IPS-18a (cell line): ENCODE results near the gene ERN1.

Experiments
- H3K27ac ChIP-seq: one replicate; pipeline ENCODE4 v1.5.1; 2013; ENCODE audit warnings: low read length
- H3K27me3 ChIP-seq: one replicate; pipeline ENCODE4 v1.6.1; 2013; ENCODE audit warnings: mild to moderate bottlenecking, low read length; ENCODE audit not compliant: control insufficient read depth, insufficient read depth
- H3K36me3 ChIP-seq: one replicate; pipeline ENCODE4 v1.6.1; 2013; ENCODE audit warnings: low read depth, low read length; ENCODE audit not compliant: control insufficient read depth
- H3K4me1 ChIP-seq: one replicate; pipeline ENCODE4 v1.6.1; 2013; ENCODE audit warnings: low read depth, low read length; ENCODE audit not compliant: control insufficient read depth
- H3K4me3 ChIP-seq: one replicate; pipeline ENCODE4 v1.5.1; 2013; ENCODE audit warnings: low read length
- H3K9ac ChIP-seq: one replicate; pipeline ENCODE4 v1.6.1; 2013; ENCODE audit warnings: mild to moderate bottlenecking, low read length, moderate library complexity
- H3K9me3 ChIP-seq: one replicate; pipeline ENCODE4 v1.6.1; 2013; ENCODE audit warnings: low read depth, low read length; ENCODE audit not compliant: control insufficient read depth

The ERN1 gene

DNA sequence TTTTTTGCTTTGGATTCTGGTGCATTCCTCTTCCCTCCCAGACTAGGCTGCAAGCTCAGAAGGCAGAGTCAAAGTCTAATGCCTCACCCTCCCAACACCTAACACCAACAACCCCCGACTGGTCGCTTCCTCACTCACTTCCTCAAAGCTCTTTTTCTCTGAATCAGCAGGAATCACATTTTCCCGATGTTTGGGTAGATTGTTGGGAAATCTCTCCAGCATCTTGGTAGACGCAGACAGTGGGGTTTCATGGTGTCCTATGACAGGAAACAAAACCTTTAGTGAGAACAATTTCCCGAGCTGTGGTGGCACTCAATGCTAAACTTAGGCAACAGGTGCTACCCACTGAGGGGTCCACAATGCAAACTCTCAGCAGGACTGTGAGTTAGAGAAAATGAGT is 69.6 kb downstream of the ERN1 start:
- H3K4me1 ChIP-seq: peaks cover 9% of the 10 kb centered on the region
- no peaks in the 10 kb centered on the region for H3K36me3 ChIP-seq
- no peak overlapping the region for H3K9ac ChIP-seq
- no peak overlapping the region for H3K4me3 ChIP-seq
- no peak overlapping the region for H3K27ac ChIP-seq
- H3K27me3 ChIP-seq: no peaks in the 10 kb centered on the region
- no peaks in the 10 kb centered on the region for H3K9me3 ChIP-seq

DNA sequence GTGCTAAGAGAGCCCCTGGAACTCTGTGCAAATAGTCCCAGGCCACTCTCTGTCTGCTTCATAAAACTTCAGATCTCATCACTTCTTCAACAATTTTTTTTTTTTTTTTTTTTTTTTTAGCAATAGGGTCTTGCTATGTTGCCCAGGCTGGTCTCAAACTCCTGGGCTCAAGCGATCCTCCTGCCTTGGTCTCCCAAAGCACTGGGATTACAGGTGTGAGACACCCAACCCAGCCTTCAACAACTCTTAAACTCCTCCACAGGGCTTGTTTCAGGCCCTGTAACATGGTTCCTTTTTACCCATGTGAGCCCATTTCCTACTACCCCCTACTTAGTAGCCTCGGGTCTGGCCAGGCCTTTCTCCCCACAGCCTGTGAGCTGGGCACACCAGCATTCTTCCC is 70.2 kb downstream of the ERN1 start:
- peaks cover 9% of the 10 kb centered on the region for H3K4me1 ChIP-seq
- H3K4me3 ChIP-seq: no peak overlapping the region
- H3K9ac ChIP-seq: no peak overlapping the region

DNA sequence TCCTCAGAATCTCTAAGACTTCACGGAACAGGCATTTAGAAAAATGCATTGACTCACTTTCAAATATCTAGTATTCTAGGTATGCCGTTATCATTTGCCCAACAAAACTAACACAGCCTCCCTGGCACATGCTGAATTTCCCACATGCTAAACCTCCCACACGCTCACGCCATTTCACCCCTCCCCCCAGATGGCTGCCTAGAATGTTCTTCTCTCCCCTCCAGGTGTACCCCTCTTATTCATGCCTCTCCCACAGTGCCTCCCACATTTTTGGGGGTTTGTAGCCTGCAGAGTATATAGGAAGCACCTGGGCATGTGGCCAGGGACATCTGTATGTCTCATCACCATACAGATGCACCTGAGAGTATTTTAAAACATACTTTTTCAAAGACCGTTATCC is 71.3 kb downstream of the ERN1 start:
- no peak overlapping the region for H3K27ac ChIP-seq
- peaks cover 9% of the 10 kb centered on the region for H3K4me1 ChIP-seq
- no peak overlapping the region for H3K4me3 ChIP-seq
- H3K9me3 ChIP-seq: no peaks in the 10 kb centered on the region
- H3K9ac ChIP-seq: no peak overlapping the region
- H3K27me3 ChIP-seq: no peaks in the 10 kb centered on the region
- H3K36me3 ChIP-seq: no peaks in the 10 kb centered on the region

More for the DNA sequence above, 70.2 kb downstream of the ERN1 start:
- Histone ChIP-seq H3K27ac (no peak overlapping the region), H3K27me3 (no peaks in the 10 kb centered on the region), H3K36me3 (no peaks in the 10 kb centered on the region), H3K9me3 (no peaks in the 10 kb centered on the region)

GRCh38 chr17:64057701-64058263 is 72.2 kb downstream of the ERN1 start:
- Histone ChIP-seq H3K4me1 (peaks cover 9% of the 10 kb centered on the region), H3K27ac (no peak overlapping the region), H3K9me3 (no peaks in the 10 kb centered on the region), H3K9ac (no peak overlapping the region), H3K36me3 (no peaks in the 10 kb centered on the region), H3K4me3 (no peak overlapping the region), H3K27me3 (no peaks in the 10 kb centered on the region)

- no peak overlapping the region for H3K27ac ChIP-seq
- H3K36me3 ChIP-seq: no peaks in the 10 kb centered on the region
- H3K4me3 ChIP-seq: no peak overlapping the region
- no peaks in the 10 kb centered on the region for H3K9me3 ChIP-seq
- H3K9ac ChIP-seq: no peak overlapping the region
- no peaks in the 10 kb centered on the region for H3K27me3 ChIP-seq
- H3K4me1 ChIP-seq: peaks cover 9% of the 10 kb centered on the region
Observed at GRCh38 chr17:64056269-64057005, 73.5 kb downstream of the ERN1 start.

GRCh38 chr17:64055183-64056142 is 74.5 kb downstream of the ERN1 start:
- no peaks in the 10 kb centered on the region for H3K36me3 ChIP-seq
- H3K9me3 ChIP-seq: no peaks in the 10 kb centered on the region
- no peak overlapping the region for H3K9ac ChIP-seq
- peaks cover 9% of the 10 kb centered on the region for H3K4me1 ChIP-seq
- no peaks in the 10 kb centered on the region for H3K27me3 ChIP-seq
- H3K27ac ChIP-seq: no peak overlapping the region
- H3K4me3 ChIP-seq: no peak overlapping the region

DNA sequence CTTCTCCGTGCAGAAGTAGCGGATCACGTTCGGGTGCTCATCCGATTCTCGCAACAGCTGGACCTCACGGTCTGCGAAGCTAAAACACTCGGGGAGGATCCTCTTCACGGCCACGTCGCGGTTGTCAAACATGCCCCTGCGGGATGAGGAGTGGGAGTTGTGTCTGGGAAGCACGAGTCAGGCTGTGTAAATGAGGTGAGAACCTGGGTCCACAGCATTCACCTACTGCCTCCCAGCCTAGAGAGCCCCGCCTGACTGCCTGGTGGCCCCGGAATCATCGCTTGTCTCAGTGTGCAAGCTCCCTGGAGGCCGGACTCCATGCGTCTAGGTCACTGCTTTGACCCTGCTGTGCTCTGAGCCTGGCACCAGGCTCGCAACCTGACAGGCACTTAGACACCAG is 75.6 kb downstream of the ERN1 start:
- no peaks in the 10 kb centered on the region for H3K27me3 ChIP-seq
- H3K9me3 ChIP-seq: no peaks in the 10 kb centered on the region
- no peak overlapping the region for H3K9ac ChIP-seq
- H3K36me3 ChIP-seq: no peaks in the 10 kb centered on the region
- no peak overlapping the region for H3K4me3 ChIP-seq
- H3K4me1 ChIP-seq: peaks cover 9% of the 10 kb centered on the region
- no peak overlapping the region for H3K27ac ChIP-seq

DNA sequence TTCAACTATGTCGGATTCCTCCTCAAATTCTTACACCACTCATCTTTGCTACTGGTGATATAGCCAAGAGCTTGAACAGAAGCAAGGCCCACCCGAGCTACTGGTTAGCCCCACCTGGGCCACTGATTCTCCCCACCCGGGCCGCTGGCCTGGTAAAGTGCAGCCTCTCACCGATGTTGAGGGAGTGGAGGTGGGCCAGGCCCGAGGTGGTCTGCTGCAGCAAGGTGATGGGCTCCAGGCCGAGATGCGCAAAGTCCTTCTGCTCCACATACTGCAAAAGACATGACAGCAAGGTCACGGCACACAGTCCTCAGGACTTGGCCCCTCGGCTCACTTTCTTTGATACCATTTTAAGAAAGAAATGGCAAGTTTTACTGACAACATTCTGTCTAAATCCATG is 76.8 kb downstream of the ERN1 start:
- Histone ChIP-seq H3K36me3 (no peaks in the 10 kb centered on the region), H3K4me3 (no peak overlapping the region), H3K27me3 (no peaks in the 10 kb centered on the region), H3K9me3 (no peaks in the 10 kb centered on the region), H3K4me1 (peaks cover 9% of the 10 kb centered on the region), H3K9ac (no peak overlapping the region), H3K27ac (no peak overlapping the region)

DNA sequence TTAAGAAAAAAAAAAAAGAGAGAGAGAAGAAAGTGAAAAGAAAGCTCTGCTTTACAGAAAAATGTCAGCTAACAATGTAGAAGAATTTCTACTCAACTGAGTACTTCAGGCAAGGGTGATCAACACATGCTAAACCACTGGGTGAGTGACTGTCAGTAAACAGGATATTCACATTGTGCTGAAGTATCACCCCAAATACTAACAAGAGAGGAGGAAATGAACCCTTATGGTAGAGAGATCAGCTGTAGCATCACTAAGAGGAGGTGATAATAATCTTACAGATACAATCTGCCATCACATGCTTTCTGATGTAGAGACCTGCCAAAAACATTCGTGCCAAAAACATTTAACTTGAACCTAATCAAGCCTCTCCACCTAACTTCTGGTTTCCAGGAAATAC is 78.8 kb downstream of the ERN1 start:
- Histone ChIP-seq H3K27me3 (no peaks in the 10 kb centered on the region), H3K27ac (no peak overlapping the region), H3K4me3 (no peak overlapping the region), H3K4me1 (peaks cover 2% of the 10 kb centered on the region), H3K9ac (no peak overlapping the region), H3K9me3 (no peaks in the 10 kb centered on the region), H3K36me3 (no peaks in the 10 kb centered on the region)

DNA sequence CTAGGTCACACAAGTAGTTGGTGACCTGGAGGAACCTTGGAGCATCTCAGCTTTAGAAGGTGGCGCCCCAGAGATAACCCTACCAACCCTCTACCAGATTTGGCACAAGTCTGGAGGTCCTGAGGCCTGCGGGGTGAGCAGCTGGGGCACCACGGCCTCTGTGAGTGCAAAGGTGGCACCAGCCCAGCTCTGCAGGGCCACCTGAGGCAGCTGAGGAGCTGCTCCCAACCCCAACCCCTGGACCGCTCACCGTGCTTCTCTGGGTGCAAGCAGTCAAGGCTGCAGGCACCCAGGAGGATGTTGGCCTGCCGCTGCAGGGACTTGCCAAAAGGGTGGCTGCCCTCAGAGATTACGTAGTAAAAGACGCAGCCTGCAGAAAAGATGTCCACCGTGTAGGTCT is 81.1 kb downstream of the ERN1 start:
- H3K9me3 ChIP-seq: no peaks in the 10 kb centered on the region
- no peak overlapping the region for H3K4me3 ChIP-seq
- no peak overlapping the region for H3K27ac ChIP-seq
- no peaks in the 10 kb centered on the region for H3K4me1 ChIP-seq
- no peaks in the 10 kb centered on the region for H3K27me3 ChIP-seq
- no peak overlapping the region for H3K9ac ChIP-seq
- no peaks in the 10 kb centered on the region for H3K36me3 ChIP-seq

DNA sequence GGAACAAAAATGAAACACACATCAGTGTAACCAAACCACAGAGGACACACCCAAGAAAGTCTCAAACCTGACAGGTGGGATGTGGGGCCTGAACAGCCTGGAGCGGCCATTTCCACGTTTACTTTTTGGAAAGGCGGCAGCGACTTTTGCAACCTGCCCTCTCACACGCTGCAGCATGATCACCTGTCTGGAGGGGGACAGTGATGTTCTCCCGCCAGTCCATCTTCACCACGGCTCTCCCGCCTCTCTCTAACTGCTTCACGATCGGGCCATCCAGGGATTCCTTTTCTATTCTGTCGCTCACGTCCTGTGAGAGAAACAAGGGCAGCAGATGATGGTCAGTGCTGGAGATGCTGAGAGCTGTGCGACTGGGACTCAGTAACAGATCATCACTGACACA is 84.8 kb downstream of the ERN1 start:
- no peaks in the 10 kb centered on the region for H3K36me3 ChIP-seq
- no peak overlapping the region for H3K4me3 ChIP-seq

More for the DNA sequence above, 84.8 kb downstream of the ERN1 start:
- Histone ChIP-seq H3K9ac (no peak overlapping the region), H3K9me3 (no peaks in the 10 kb centered on the region), H3K27me3 (no peaks in the 10 kb centered on the region), H3K27ac (no peak overlapping the region), H3K4me1 (no peaks in the 10 kb centered on the region)
